K562 (cell line): ENCODE results near the gene SH3TC1. TPM values are rescaled to one million over a fixed set of nuclear protein-coding genes. Genes with fewer than 3 reads are reported as not detected.

ENCODE experiments used
- ELF1 ChIP-seq: fragments of 200-800 bp; sonication (Bioruptor generic); IDR thresholded peaks from 2 replicates; pipeline ENCODE4 v1.6.1; 2016; ENCODE audit warnings: missing genetic modification characterization, missing compliant biosample characterization
- PRMT5 ChIP-seq: sonication (generic); formaldehyde crosslinking; IDR thresholded peaks from 2 replicates; pipeline ENCODE4 v1.5.0; 2020; ENCODE audit warnings: missing genetic modification reagents
- RAD21 ChIP-seq, 2 experiments: fragments of 250-450 bp in 1 of 2; fragments of 450-650 bp in 1 of 2; sonication (Bioruptor Pico) in 1 of 2; formaldehyde crosslinking in 1 of 2; IDR thresholded peaks in 1 of 2; conservative IDR thresholded peaks in 1 of 2; 2 replicates each; pipeline versions ENCODE4 v1.4.0 to v1.8.0; 2020 to 2022; ENCODE audit warnings: mild to moderate bottlenecking in 2 of 2, moderate library complexity in 1 of 2
- ZNF274 ChIP-seq: IDR thresholded peaks from 2 replicates; pipeline ENCODE4 v1.6.1; 2011; ENCODE audit warnings: low read depth, mild to moderate bottlenecking, low read length, moderate library complexity, borderline replicate concordance
- polyA plus RNA-seq, 8 experiments: library from polyadenylated mRNA; depleted of rRNA in 4 of 8; stranded (reverse) in 5 of 8; unstranded in 3 of 8; fragments of >200 nt; fragmentation: Nextera tagmentation in 2 of 8; fragmentation: Illumina TruSeq in 1 of 8; extraction: Ambion mirVana in 2 of 8; extraction: Trizol in 1 of 8; gene quantifications; 2 replicates each; pipeline versions ENCODE4 v1.2.1 to v1.2.3, GENCODE V29; 2011 to 2014; ENCODE audit warnings: inconsistent platforms in 1 of 8, missing spikeins in 1 of 8
- total RNA-seq, 7 experiments: library from RNA; depleted of rRNA in 6 of 7; stranded (reverse); fragments of >200 nt in 6 of 7; fragmentation: Illumina TruSeq in 2 of 7; extraction: Trizol in 2 of 7; gene quantifications; 2 replicates each; pipeline versions ENCODE4 v1.2.1 to v1.2.3, GENCODE V29; 2011 to 2021; ENCODE audit warnings: low replicate concordance in 1 of 7
- TF ChIP-seq, protein P1 (sequence below), 2 experiments: fragments of 450-650 bp in 1 of 2; sonication (generic) in 1 of 2; formaldehyde crosslinking in 1 of 2; IDR thresholded peaks; 2 replicates each; pipeline versions ENCODE4 v1.7.1 to v1.9.0; 2016 to 2022; ENCODE audit warnings: inconsistent platforms in 1 of 2, mild to moderate bottlenecking in 1 of 2, missing genetic modification reagents in 1 of 2
- TF ChIP-seq, protein P2 (sequence below): sonication (generic); formaldehyde crosslinking; IDR thresholded peaks from 2 replicates; pipeline ENCODE4 v1.8.0; 2022; ENCODE audit warnings: missing genetic modification reagents, mild to moderate bottlenecking, moderate library complexity, borderline replicate concordance

Gene SH3TC1
- total and polyA plus RNA-seq, 9 of the 15 experiments (the other 6 are each of a cell fraction or from before 2014, with no cell fraction given), result 0.04 to 2.1 (median 0.48) TPM; not detected in 1

DNA sequence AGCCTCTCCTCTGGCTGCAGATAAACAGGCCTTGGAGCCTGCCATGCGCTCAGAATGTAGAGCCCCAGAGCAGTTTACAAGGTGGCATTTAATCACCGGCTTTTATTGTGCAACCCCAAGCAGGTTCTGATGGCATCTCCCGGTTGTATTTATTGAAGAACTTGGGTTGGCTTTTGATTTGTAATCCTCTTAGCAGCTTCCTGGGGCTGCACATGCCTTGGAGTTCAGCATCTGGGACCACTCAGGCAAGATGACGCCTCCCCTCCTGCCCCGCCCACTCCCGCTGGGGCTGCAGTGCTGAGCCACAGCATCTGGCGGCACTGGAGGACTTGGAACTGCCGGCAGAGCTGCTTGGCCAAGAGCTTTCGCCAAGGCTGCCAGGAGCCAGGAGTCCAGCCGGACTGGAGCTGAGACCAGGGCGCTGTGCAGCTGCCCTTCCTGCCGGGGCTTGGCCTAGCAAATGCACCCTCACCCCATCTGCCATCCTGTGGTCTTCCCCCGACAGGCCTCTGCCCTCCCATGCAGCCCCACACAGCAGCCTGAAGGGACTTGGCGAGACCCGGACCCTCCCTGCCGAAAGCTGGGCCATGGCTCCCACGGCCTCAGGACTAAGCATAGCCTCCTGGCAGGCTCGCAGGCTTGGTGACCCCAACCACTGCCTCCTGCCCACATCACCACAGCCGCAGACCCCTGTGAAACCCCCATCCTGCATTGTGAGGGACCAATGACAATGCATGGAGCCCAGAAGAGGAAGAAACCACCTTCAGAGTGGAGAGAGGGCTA is 75.9 kb downstream of the SH3TC1 start (continued):
- TF ChIP-seq, protein P1, sequence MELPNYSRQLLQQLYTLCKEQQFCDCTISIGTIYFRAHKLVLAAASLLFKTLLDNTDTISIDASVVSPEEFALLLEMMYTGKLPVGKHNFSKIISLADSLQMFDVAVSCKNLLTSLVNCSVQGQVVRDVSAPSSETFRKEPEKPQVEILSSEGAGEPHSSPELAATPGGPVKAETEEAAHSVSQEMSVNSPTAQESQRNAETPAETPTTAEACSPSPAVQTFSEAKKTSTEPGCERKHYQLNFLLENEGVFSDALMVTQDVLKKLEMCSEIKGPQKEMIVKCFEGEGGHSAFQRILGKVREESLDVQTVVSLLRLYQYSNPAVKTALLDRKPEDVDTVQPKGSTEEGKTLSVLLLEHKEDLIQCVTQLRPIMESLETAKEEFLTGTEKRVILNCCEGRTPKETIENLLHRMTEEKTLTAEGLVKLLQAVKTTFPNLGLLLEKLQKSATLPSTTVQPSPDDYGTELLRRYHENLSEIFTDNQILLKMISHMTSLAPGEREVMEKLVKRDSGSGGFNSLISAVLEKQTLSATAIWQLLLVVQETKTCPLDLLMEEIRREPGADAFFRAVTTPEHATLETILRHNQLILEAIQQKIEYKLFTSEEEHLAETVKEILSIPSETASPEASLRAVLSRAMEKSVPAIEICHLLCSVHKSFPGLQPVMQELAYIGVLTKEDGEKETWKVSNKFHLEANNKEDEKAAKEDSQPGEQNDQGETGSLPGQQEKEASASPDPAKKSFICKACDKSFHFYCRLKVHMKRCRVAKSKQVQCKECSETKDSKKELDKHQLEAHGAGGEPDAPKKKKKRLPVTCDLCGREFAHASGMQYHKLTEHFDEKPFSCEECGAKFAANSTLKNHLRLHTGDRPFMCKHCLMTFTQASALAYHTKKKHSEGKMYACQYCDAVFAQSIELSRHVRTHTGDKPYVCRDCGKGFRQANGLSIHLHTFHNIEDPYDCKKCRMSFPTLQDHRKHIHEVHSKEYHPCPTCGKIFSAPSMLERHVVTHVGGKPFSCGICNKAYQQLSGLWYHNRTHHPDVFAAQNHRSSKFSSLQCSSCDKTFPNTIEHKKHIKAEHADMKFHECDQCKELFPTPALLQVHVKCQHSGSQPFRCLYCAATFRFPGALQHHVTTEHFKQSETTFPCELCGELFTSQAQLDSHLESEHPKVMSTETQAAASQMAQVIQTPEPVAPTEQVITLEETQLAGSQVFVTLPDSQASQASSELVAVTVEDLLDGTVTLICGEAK (IDR thresholded peaks at IDR 0.05), result no peak
- TF ChIP-seq, protein P1 (CRISPR knock-in tag; IDR thresholded peaks at IDR 0.05), result no peak
- no peak for TF ChIP-seq ELF1 (tag)
- TF ChIP-seq, protein P2, sequence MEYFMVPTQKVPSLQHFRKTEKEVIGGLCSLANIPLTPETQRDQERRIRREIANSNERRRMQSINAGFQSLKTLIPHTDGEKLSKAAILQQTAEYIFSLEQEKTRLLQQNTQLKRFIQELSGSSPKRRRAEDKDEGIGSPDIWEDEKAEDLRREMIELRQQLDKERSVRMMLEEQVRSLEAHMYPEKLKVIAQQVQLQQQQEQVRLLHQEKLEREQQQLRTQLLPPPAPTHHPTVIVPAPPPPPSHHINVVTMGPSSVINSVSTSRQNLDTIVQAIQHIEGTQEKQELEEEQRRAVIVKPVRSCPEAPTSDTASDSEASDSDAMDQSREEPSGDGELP, result no peak
- peak; percentile 34 to 49; a peak in 3 of 4 replicates for TF ChIP-seq RAD21 (CRISPR knock-in tag; conservative IDR thresholded peaks at IDR 0.05 in 1 of 2, IDR thresholded peaks at IDR 0.05 in 1 of 2)
- no peak for TF ChIP-seq ZNF274
- no peak for TF ChIP-seq PRMT5 (CRISPR knock-in tag)
